ENCODE data around the gene COL26A1. TPM values are rescaled to one million over a fixed set of nuclear protein-coding genes. Genes with fewer than 3 reads are reported as not detected.

Gene COL26A1
- total RNA-seq, 3 donors from 2014 or later (not counting 1 experiment from before 2014, with no cell fraction given) = 0.16 TPM; not detected in 2

DNA sequence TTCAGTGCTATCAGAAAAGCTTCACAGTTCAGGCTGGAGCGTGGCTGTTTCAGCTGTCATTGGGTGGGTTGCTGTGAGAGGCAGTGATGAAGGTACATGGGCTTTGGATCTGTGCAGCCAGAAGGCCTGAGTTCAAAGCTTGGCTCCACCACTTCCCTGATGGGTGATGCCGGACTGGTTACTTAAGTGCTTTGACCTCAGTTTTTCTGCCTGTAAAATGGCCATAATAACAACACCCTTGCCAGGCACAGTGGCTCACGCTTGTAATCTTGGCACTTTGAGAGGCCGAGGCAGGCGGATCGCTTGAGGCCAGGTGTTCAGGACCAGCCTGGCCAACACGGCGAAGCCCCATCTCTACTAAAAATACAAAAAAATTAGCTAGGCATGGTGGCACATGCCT is 30.6 kb upstream of the COL26A1 start:
- no peaks in the 10 kb centered on the region for H3K9me3 ChIP-seq (ENCODE audit: control insufficient read depth, insufficient read depth, low read length)
- no peak overlapping the region for H3K27ac Mint-ChIP-seq
- no peaks in the 10 kb centered on the region for H3K27me3 Mint-ChIP-seq (ENCODE audit: low read depth in 2 of 2)
- ATAC-seq = no peak
- 94% methylated on average over 8 of the region's 8 CpGs for WGBS (ENCODE audit: insufficient coverage)
- TF ChIP-seq, protein P1, sequence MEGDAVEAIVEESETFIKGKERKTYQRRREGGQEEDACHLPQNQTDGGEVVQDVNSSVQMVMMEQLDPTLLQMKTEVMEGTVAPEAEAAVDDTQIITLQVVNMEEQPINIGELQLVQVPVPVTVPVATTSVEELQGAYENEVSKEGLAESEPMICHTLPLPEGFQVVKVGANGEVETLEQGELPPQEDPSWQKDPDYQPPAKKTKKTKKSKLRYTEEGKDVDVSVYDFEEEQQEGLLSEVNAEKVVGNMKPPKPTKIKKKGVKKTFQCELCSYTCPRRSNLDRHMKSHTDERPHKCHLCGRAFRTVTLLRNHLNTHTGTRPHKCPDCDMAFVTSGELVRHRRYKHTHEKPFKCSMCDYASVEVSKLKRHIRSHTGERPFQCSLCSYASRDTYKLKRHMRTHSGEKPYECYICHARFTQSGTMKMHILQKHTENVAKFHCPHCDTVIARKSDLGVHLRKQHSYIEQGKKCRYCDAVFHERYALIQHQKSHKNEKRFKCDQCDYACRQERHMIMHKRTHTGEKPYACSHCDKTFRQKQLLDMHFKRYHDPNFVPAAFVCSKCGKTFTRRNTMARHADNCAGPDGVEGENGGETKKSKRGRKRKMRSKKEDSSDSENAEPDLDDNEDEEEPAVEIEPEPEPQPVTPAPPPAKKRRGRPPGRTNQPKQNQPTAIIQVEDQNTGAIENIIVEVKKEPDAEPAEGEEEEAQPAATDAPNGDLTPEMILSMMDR (IDR thresholded peaks at IDR 0.05) = no peak
- intact Hi-C loops (cut with micrococcal nuclease) = no loop called here
- H3K4me3 Mint-ChIP-seq = no peak overlapping the region
- H3K36me3 ChIP-seq (ENCODE audit: control insufficient read depth, insufficient read depth, low read length) = no peaks in the 10 kb centered on the region
- no peaks in the 10 kb centered on the region for H3K9me3 Mint-ChIP-seq
- no peaks in the 10 kb centered on the region for H3K36me3 Mint-ChIP-seq
- H3K4me1 Mint-ChIP-seq = no peaks in the 10 kb centered on the region
- H3K27me3 ChIP-seq (ENCODE audit: control insufficient read depth, insufficient read depth, low read length) = no peaks in the 10 kb centered on the region
- no peaks in the 10 kb centered on the region for H3K4me1 ChIP-seq (ENCODE audit: control insufficient read depth, insufficient read depth, low read length)
- no peak overlapping the region for H3K27ac ChIP-seq (ENCODE audit: low read length)
- no peak overlapping the region for H3K4me3 ChIP-seq (ENCODE audit: low read length)
- no peak for DNase-seq

DNA sequence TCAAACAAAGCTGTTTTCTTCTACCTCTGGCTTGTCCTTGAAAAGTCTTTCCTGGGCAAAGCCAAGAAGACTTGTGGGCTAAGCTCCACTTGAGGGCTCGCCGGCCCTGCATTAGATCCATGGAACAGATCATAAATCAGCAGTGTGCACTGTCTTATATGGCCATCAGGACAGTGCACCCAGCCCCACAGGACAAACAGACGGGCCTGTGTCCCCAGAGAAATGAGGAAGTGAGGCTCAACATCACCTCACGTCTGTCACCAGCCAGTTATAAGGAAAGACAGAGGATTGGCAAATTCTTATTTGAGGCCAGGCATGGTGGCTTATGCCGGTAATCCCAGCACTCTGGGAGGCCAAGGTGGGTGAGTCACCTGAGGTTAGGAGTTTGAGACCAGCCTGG is 28.8 kb upstream of the COL26A1 start:
- ATAC-seq (no peak), DNase-seq (no peak)
- no peak overlapping the region for H3K4me3 ChIP-seq (ENCODE audit: low read length)
- Mint-ChIP-seq H3K36me3 (no peaks in the 10 kb centered on the region), H3K27me3 (ENCODE audit: low read depth in 2 of 2) (no peaks in the 10 kb centered on the region), H3K4me1 (no peaks in the 10 kb centered on the region), H3K27ac (no peak overlapping the region), H3K4me3 (no peak overlapping the region), H3K9me3 (no peaks in the 10 kb centered on the region)
- no peaks in the 10 kb centered on the region for H3K27me3 ChIP-seq (ENCODE audit: control insufficient read depth, insufficient read depth, low read length)
- WGBS (ENCODE audit: insufficient coverage) = 59% methylated on average over 5 of the region's 5 CpGs
- no peaks in the 10 kb centered on the region for H3K36me3 ChIP-seq (ENCODE audit: control insufficient read depth, insufficient read depth, low read length)
- H3K9me3 ChIP-seq (ENCODE audit: control insufficient read depth, insufficient read depth, low read length) = no peaks in the 10 kb centered on the region
- intact Hi-C loops (cut with micrococcal nuclease) = no loop called here
- TF ChIP-seq, protein P1 (IDR thresholded peaks at IDR 0.05) = no peak
- no peaks in the 10 kb centered on the region for H3K4me1 ChIP-seq (ENCODE audit: control insufficient read depth, insufficient read depth, low read length)
- no peak overlapping the region for H3K27ac ChIP-seq (ENCODE audit: low read length)

DNA sequence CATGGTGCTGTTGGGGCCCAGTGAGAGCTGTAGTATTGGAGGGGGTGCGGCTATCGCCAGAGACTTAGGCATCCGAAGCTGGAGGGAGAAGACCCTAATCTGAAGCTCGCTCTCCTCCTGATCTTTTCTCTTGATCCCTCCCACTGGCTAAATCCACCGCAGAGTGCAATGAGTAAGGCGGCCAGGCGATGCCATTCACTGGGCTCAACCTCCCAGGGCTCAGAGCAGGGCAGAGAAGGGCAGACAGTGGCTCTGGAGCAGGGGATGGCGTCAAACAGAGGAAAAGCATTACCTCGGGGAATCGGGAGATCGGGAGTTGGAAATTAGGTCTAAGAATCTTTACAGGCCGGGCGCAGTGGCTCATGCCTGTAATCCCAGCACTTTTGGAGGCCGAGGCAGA is 22.3 kb upstream of the COL26A1 start:
- TF ChIP-seq, protein P1 (IDR thresholded peaks at IDR 0.05) = no peak
- Histone ChIP-seq H3K27ac (ENCODE audit: low read length) (no peak overlapping the region), H3K9me3 (ENCODE audit: control insufficient read depth, insufficient read depth, low read length) (no peaks in the 10 kb centered on the region), H3K4me3 (ENCODE audit: low read length) (no peak overlapping the region), H3K36me3 (ENCODE audit: control insufficient read depth, insufficient read depth, low read length) (no peaks in the 10 kb centered on the region), H3K4me1 (ENCODE audit: control insufficient read depth, insufficient read depth, low read length) (no peaks in the 10 kb centered on the region), H3K27me3 (ENCODE audit: control insufficient read depth, insufficient read depth, low read length) (no peaks in the 10 kb centered on the region)
- H3K4me1 Mint-ChIP-seq = no peaks in the 10 kb centered on the region
- H3K27me3 Mint-ChIP-seq (ENCODE audit: low read depth in 2 of 2) = peaks cover 0 to 2% of the 10 kb centered on the region in 2 donors
- no peak overlapping the region for H3K27ac Mint-ChIP-seq
- no peaks in the 10 kb centered on the region for H3K36me3 Mint-ChIP-seq
- H3K9me3 Mint-ChIP-seq = no peaks in the 10 kb centered on the region
- intact Hi-C loops (cut with micrococcal nuclease) = no loop called here
- no peak for DNase-seq
- no peak overlapping the region for H3K4me3 Mint-ChIP-seq
- no peak for ATAC-seq
- WGBS (ENCODE audit: insufficient coverage) = 92% methylated on average over 14 of the region's 14 CpGs

DNA sequence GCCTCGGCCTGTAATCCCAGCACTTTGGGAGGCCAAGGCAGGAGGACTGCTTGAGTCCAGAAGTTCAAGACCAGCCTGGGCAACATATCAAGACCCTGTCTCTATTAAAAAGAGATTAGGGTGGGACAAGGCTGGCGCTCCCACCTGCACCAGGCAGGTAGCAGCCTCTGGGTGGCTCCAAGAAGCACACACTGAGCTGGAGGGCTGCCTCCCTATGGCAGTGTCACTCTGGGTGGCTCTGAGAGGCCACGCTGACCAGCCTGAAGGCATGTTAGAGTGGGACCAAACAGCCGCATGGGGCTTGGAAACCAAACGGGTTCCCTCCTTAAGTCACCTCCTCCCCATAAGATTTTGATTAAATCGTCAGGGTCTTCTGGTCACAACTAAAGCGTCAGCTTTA is 19.8 kb upstream of the COL26A1 start:
- H3K4me1 Mint-ChIP-seq = no peaks in the 10 kb centered on the region
- no peaks in the 10 kb centered on the region for H3K4me1 ChIP-seq (ENCODE audit: control insufficient read depth, insufficient read depth, low read length)
- H3K9me3 ChIP-seq (ENCODE audit: control insufficient read depth, insufficient read depth, low read length) = no peaks in the 10 kb centered on the region
- TF ChIP-seq, protein P1 (IDR thresholded peaks at IDR 0.05) = no peak
- H3K4me3 ChIP-seq (ENCODE audit: low read length) = no peak overlapping the region
- no peak for ATAC-seq
- no peak overlapping the region for H3K27ac Mint-ChIP-seq
- H3K4me3 Mint-ChIP-seq = no peak overlapping the region
- H3K36me3 Mint-ChIP-seq = no peaks in the 10 kb centered on the region
- H3K27me3 ChIP-seq (ENCODE audit: control insufficient read depth, insufficient read depth, low read length) = no peaks in the 10 kb centered on the region
- peaks cover 0 to 2% of the 10 kb centered on the region in 2 donors for H3K27me3 Mint-ChIP-seq (ENCODE audit: low read depth in 2 of 2)
- WGBS (ENCODE audit: insufficient coverage) = 92% methylated on average over 7 of the region's 7 CpGs
- no peak overlapping the region for H3K27ac ChIP-seq (ENCODE audit: low read length)
- no peaks in the 10 kb centered on the region for H3K36me3 ChIP-seq (ENCODE audit: control insufficient read depth, insufficient read depth, low read length)
- no peaks in the 10 kb centered on the region for H3K9me3 Mint-ChIP-seq
- intact Hi-C loops (cut with micrococcal nuclease) = no loop called here
- no peak for DNase-seq
